GM12873 (cell line): ENCODE results near the gene HYKK.

ENCODE experiments used
- CTCF ChIP-seq: IDR thresholded peaks from 2 replicates; pipeline ENCODE4 v1.5.1; 2012; ENCODE audit warnings: low read depth, mild to moderate bottlenecking, moderate library complexity, low read length, control low read depth; ENCODE audit not compliant: insufficient read depth; ENCODE audit errors: missing control alignments

Gene HYKK

GRCh38 chr15:78492872-78493271, 14.5 kb upstream of the HYKK start:
- TF ChIP-seq CTCF, result no peak

- no peak for TF ChIP-seq CTCF
These were observed 5.5 kb upstream of the HYKK start for GRCh38 chr15:78501857-78502256.

GRCh38 chr15:78502641-78503040, 4.7 kb upstream of the HYKK start:
- TF ChIP-seq CTCF, result no peak

GRCh38 chr15:78507831-78508160, 419 bp downstream of the HYKK start:
- no peak for TF ChIP-seq CTCF

- no peak for TF ChIP-seq CTCF
These were observed 895 bp downstream of the HYKK start for GRCh38 chr15:78508272-78508671.

- no peak for TF ChIP-seq CTCF
These were observed 2.4 kb downstream of the HYKK start for GRCh38 chr15:78509726-78510312.

GRCh38 chr15:78524230-78524629, 16.9 kb downstream of the HYKK start:
- TF ChIP-seq CTCF, result no peak
